GM21381 (cell line): ENCODE measurements around the gene RANBP3L.
A peak's percentile ranks its signal among the peaks of the same experiment; 100 is the strongest.
"Not testable (repeated sequence)": the region's sequence is repeated elsewhere in the genome, so short reads cannot be mapped to it uniquely, and the experiment has no call there.

Experiments
- ATAC-seq: cut with Tn5 transposase; IDR thresholded peaks from one replicate; pipeline ENCODE4 v1.9.1; 2021; ENCODE audit warnings: mild to moderate bottlenecking, moderate library complexity; ENCODE audit not compliant: unreplicated experiment

RANBP3L gene, protein sequence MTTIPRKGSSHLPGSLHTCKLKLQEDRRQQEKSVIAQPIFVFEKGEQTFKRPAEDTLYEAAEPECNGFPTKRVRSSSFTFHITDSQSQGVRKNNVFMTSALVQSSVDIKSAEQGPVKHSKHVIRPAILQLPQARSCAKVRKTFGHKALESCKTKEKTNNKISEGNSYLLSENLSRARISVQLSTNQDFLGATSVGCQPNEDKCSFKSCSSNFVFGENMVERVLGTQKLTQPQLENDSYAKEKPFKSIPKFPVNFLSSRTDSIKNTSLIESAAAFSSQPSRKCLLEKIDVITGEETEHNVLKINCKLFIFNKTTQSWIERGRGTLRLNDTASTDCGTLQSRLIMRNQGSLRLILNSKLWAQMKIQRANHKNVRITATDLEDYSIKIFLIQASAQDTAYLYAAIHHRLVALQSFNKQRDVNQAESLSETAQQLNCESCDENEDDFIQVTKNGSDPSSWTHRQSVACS

GRCh38 chr5:36301858-36302603, at the start of gene RANBP3L:
TSS of gene RANBP3L (minus strand) at chr5:36301902. CDS start at chr5:36301416, 486 bp downstream.
- no peak for ATAC-seq

DNA sequence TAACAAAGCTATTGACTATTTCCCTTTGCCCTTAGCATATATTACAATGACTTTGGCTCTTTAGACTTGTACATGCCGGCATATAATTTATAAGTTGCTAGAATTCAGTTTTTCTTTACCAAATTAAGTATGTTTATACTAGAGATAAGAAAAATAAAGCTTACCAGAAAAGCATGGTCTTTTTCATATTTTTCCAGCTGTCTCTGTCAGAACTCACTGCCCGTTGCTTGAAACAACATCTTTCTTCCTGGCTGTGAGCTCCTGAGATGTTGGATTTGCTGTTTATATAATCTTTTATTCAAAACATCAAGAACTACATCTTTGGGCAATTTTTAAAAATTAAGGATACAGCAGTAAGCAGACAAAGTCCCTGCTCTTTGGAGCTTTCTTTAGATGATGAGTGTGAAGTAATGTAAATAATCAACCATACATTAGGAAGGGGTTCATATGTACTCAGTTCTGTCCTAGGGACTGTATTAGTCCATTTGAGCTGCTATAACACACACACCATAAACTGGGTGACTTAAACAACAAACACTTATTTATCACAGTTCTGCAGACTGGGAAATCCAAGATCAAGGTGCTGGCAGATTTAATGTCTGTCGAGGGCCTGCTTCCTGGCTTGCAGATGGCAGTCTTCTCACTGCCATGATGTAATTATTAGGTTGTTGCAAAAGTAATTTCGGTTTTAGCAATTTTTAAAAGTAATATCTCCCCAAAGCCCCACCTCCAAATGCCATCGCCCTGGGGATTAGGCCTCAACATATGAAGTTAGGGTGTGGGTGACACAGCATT, 45.4 kb upstream of the RANBP3L start:
- ATAC-seq: no peak

DNA sequence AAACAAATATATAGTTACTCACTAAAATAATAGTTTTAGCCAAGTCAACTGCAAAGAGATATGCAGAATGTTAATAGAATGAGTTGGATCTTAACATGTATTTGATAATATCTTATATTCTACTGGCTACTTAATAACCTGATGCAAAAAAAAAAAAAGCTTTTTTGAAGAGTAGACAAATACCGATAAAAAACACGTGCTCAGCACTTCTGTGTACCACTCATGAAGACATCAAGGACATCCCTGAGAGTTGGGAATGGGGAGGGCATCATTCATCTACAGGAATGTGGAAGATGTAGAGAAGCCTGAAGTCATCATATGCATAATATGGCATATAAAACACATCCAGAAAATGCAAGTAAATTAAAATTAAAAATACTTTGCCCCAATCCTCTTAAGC, 43.2 kb upstream of the RANBP3L start:
- ATAC-seq: no peak

DNA sequence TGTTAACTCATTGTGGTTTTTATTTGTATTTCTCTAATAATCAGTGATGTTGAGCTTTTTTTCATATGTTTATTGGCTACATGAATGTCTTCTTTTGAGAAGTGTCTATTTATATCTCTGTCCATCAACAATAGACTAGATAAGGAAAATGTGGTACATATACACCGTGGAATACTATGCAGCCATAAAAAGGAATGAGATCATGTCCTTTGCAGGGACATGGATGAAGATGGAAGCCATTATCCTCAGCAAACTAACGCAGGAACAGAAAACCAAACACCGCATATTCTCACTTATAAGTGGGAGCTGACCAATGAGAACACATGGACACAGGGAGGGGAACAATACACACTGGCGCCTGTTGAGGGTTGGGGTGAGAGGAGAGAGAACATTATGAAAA, 40.0 kb upstream of the RANBP3L start:
- ATAC-seq: not testable (repeated sequence)

GRCh38 chr5:36337597-36337996, 35.9 kb upstream of the RANBP3L start:
- no peak for ATAC-seq

DNA sequence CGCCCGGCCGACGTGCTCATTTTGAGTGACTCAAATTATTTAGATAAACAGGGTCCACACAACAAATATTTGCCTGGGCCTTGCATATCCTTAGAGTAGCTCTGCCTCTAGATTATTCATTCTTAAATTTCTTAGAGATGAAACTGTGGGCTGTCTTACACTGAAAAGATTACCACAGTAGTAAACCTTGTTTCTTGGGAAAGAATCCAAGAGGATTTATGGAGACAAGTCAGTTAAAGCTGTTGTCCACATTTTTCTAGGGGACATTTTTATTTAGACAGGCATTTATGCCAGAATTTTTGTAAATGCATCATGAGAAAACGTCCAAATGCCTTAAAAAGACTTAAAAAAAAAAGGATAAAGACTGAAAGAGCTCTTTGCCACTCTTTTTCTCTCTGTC, 32.6 kb upstream of the RANBP3L start:
- ATAC-seq: no peak

DNA sequence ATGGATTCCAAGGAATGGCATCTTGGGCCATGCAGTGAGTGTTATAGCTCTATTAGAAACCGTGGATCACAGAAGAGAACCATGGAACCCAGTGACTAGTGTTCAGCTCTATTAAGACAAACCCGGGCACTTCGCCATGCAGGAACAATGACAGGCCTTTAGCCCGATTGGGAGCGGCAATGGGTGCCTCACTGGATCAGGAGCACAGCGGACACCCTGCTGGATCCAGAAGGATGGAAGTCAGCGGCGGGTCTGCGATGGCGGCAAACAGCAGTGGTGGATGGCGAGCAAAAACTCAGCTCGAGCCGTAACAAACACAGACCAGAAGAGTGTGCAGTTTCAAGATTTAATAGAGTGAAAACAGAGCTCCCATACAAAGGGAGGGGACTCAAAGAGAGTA, 31.0 kb upstream of the RANBP3L start:
- not testable (repeated sequence) for ATAC-seq

- ATAC-seq: no peak
Observed at GRCh38 chr5:36325196-36325595, 23.5 kb upstream of the RANBP3L start.

- no peak for ATAC-seq
Observed at GRCh38 chr5:36323926-36324781, 22.5 kb upstream of the RANBP3L start.

DNA sequence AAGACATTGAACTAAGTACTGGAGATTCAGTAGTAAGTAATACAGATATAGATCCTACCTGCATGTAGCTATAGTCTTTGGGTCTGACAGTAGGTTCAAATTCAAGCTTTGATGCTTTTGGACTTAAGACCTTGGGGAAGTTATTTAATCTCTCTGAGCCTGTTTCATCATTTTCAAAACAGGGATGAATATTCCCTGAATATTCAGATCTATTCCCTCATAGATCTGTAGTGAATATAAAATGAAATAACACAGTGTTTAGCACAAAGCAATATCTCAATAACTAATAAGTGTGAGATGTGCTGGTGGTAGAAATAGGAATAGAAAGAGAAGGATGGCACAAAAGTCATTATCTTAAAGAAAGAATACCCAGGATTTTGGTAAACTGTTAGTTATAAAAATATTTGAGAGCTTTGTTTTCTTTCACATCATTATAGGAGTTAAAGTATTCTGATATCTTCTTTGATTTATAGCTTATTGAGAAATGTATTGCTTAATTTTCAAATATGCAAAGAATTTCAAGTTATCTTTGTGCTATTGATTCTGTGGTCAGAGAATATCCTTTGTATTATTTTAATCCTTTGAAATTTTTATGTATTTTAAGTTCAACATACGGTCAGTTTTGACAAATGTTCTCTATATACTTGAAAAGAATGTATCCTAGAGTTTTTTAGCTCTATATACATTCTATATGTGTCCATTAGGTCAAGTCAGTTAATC, 11.4 kb upstream of the RANBP3L start:
- no peak for ATAC-seq

GRCh38 chr5:36311956-36312355, 10.3 kb upstream of the RANBP3L start:
- no peak for ATAC-seq

- no peak for ATAC-seq
Observed at GRCh38 chr5:36310138-36310537, 8.4 kb upstream of the RANBP3L start.

DNA sequence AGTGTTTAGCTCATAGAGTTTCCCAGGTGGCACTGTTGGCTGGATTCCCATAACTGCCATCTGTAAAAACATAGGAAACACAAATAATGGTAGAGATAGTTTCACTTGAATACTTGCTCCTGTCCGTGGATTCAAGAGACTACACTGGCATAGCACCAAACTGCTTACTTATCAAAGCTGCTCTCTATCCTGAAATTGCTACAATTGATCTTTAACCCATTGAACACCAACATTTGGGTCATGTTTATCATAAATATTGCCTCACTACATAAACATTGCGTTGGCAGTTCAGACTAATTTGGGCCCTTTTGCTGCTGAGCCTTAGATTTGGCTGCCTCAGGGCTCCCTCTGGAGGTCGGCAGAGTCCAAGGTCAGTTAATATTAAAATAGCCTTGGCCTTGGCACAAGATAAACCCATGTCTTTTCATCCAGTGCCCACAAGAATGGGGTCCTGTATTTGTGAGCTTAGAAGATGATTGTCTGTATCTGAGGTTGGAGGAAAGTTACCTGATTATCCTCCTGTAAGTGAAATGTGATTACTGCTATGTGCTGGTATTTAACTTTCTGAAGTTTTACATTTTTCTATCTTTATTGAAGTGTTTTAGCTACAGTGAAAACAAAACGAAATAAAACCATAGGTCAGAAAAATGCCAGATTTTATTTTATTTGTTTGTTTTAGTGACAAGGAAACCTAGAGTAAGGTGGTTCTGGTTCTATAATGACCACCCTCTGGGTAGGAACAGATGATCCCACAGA, 4.0 kb upstream of the RANBP3L start:
- peak; percentile 61 for ATAC-seq

DNA sequence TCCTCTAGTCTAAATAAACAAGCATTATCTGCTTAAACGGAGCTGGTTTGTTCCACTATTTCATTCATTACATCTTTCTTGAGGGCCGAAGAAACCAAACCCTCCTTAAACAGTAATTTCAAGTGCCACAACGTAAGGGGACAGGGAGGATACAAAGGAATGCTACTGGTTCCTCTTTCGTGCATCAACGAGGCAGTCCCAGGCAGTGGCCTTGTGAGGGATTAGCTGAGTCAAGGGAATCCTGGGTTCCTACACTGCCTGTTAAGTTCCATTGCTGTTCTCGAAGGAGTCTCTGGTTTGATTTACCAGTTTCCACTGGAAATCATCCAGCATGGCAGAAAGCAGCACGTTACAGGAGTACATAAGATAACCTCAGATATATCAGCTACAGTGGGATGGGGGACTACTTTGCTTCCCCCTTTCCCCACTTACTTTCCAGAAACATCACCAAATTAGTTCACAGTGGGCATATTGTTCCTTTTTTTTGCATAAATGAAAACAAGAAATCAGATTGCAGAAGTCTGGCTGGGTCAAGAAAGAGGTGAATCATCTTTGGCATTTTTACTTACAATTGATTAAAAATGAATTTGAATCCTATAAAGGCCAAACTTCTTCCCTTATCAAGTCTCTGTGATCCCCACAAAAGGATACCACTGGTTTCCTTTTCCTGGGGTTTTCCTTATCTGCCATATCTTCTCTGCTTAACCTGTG, 2.5 kb upstream of the RANBP3L start:
- ATAC-seq: no peak

GRCh38 chr5:36300927-36301540, 668 bp downstream of the RANBP3L start:
- ATAC-seq: no peak

DNA sequence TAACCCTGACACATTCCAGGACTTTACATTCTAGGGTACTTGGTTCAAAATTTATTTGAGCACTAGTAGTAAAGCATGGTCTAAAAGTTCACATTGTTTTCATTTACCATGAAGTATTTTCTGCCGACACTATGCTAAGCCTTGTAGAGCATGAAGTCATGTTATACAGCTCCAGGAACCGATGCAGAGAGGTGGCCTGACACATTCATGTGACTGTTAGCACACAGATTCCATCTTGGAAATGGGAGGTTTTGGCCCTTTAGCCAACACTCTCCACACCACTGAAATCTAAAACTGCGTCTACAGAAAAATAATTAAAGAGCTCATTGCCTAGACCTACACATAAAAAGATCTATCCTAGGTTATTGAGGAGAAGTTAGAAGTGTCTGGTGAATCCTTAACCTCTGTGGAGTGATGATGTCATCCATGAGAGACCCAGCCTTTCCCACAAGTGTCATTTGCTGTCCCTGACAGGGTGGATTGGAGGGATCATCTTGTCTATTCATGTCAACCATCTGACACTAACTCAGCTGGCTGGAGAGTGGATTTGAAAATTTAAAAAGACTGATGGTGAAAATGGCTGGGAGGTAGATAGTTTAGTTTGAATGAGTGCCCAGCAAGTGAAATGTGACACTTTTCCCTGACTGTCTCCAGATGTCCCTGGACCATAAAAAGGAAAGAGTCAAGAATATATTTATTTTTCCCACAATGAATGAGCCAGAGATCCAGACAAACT, 1.3 kb downstream of the RANBP3L start:
- no peak for ATAC-seq

DNA sequence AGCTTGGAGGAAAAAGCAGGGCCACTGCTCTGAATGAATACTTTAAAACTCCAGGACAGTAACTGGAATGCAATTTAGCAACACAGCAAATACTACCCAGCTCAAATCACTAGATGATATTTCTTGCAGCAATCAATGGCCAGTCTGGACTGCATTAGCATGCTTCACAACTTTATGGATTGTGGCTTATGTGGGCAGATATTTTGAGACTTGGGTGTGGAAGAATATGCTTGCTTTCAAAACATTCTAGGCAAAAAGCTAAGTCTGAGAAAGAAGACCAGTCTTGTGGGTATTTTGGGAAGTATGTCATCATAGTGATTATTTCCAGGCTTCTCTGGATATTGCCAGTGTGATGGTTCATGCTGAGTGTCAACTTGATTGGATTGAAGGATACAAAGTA, 3.1 kb downstream of the RANBP3L start:
- ATAC-seq: no peak
